HCEC 1CT (cell line): ENCODE data around the gene TCOF1.

Experiments
- DNase-seq: peaks from one replicate; pipeline ENCODE4 v3.0.0-alpha.2; 2017

Gene TCOF1

GRCh38 chr5:150357326-150358260 lies at the start of gene TCOF1:
Gene TCOF1, plus strand, starts transcription at chr5:150357697. Its CDS starts 50 bp downstream, at chr5:150357747.
- peak; percentile 94 for DNase-seq

GRCh38 chr5:150309101-150309885 lies 48.2 kb upstream of the TCOF1 start:
- no peak for DNase-seq

- no peak for DNase-seq
These were observed 47.6 kb upstream of the TCOF1 start for GRCh38 chr5:150309886-150310239.

GRCh38 chr5:150310246-150310645 lies 47.3 kb upstream of the TCOF1 start:
- no peak for DNase-seq

GRCh38 chr5:150311015-150311692 lies 46.3 kb upstream of the TCOF1 start:
- no peak for DNase-seq

GRCh38 chr5:150312518-150312917 lies 45.0 kb upstream of the TCOF1 start:
- DNase-seq = no peak

GRCh38 chr5:150313501-150313900 lies 44.0 kb upstream of the TCOF1 start:
- DNase-seq = no peak

GRCh38 chr5:150313921-150314716 lies 43.4 kb upstream of the TCOF1 start:
- DNase-seq = no peak

- no peak for DNase-seq
These were observed 42.3 kb upstream of the TCOF1 start for GRCh38 chr5:150315245-150315644.

- DNase-seq = no peak
These were observed 41.2 kb upstream of the TCOF1 start for GRCh38 chr5:150316320-150316719.

GRCh38 chr5:150317048-150318003 lies 40.2 kb upstream of the TCOF1 start:
- DNase-seq = peak; percentile 98

- no peak for DNase-seq
These were observed 38.6 kb upstream of the TCOF1 start for GRCh38 chr5:150318613-150319483.

GRCh38 chr5:150319484-150319790 lies 38.1 kb upstream of the TCOF1 start:
- no peak for DNase-seq

GRCh38 chr5:150320044-150320613 lies 37.4 kb upstream of the TCOF1 start:
- DNase-seq = peak; percentile 75

- DNase-seq = no peak
These were observed 36.3 kb upstream of the TCOF1 start for GRCh38 chr5:150321211-150321610.

- peak; percentile 45 for DNase-seq
These were observed 35.7 kb upstream of the TCOF1 start for GRCh38 chr5:150321784-150322183.

GRCh38 chr5:150322202-150322601 lies 35.3 kb upstream of the TCOF1 start:
- peak; percentile 65 for DNase-seq

- DNase-seq = peak; percentile 43
These were observed 34.4 kb upstream of the TCOF1 start for GRCh38 chr5:150323092-150323491.

- DNase-seq = no peak
These were observed 33.7 kb upstream of the TCOF1 start for GRCh38 chr5:150323819-150324218.

GRCh38 chr5:150325426-150325825 lies 32.1 kb upstream of the TCOF1 start:
- no peak for DNase-seq
